HepG2 (cell line): ENCODE results near the gene C18orf54. TPM values are rescaled to one million over a fixed set of nuclear protein-coding genes. Genes with fewer than 3 reads are reported as not detected.

ENCODE experiments used
- ATAC-seq: fragments of 200-7000 bp; cut with Tn5 transposase; 3 replicates; pipeline ENCODE4 v1.9.1; 2020; ENCODE audit warnings: mild to moderate bottlenecking, moderate library complexity
- BruUV-seq: library from RNA; stranded (reverse); fragments of 400-500 nt; replicated peaks from 2 replicates; lab custom pipeline; 2021; lab: Mats Ljungman, UMichigan
- CTCF ChIA-PET: fragments of 300-600 bp; formaldehyde crosslinking; extraction: SDS; loops from one replicate; lab custom pipeline; 2021; ENCODE audit warnings: low total read pairs, inconsistent platforms, low intra/inter-chr PET ratio; lab: Yijun Ruan, JAX
- POLR2A ChIA-PET: fragments of 350-600 bp; sonication (Branson Sonifier 250); formaldehyde crosslinking; loops from one replicate; lab custom pipeline; 2020; ENCODE audit warnings: antibody characterized with exemption, inconsistent platforms; lab: Yijun Ruan, JAX
- DNase-seq: peaks from one replicate; pipeline ENCODE4 v3.0.0-alpha.2; 2015; ENCODE audit warnings: low spot score
- FAIRE-seq: peaks from 3 replicates; lab custom pipeline; 2011; peaks lifted over from hg19 to GRCh38; lab: Jason Lieb, UNC
- H2AFZ ChIP-seq: one replicate; pipeline ENCODE4 v1.6.1; 2011; ENCODE audit warnings: low read length, inconsistent platforms
- H3K27ac ChIP-seq: fragments of 300-600 bp; 3 replicates; pipeline ENCODE4 v1.8.0; 2011; ENCODE audit warnings: mixed run types, mild to moderate bottlenecking, mixed read lengths, low read length, inconsistent platforms; ENCODE audit not compliant: insufficient read depth; ENCODE audit errors: extremely low read length
- H3K27me3 ChIP-seq, 2 experiments: fragments of 200-600 bp in 1 of 2; 2 replicates in 1 of 2; 3 replicates in 1 of 2; pipeline versions ENCODE4 v1.6.0 to v1.8.0; 2011; ENCODE audit warnings: low read length in 2 of 2, mild to moderate bottlenecking in 2 of 2, moderate library complexity in 2 of 2, inconsistent platforms in 1 of 2; ENCODE audit not compliant: insufficient read depth in 2 of 2, control insufficient read depth in 1 of 2
- H3K36me3 ChIP-seq, 2 experiments: fragments of 200-600 bp in 1 of 2; replicated peaks in 1 of 2; 2 replicates in 1 of 2; 3 replicates in 1 of 2; pipeline versions ENCODE4 v1.5.1 to v1.8.0; 2011; ENCODE audit warnings: low read length in 2 of 2, inconsistent platforms in 1 of 2; ENCODE audit not compliant: insufficient read depth in 2 of 2, control insufficient read depth in 1 of 2
- H3K4me1 ChIP-seq: 2 replicates; pipeline ENCODE4 v1.5.1; 2012; ENCODE audit warnings: low read length, inconsistent platforms; ENCODE audit not compliant: insufficient read depth
- H3K4me2 ChIP-seq: 2 replicates; pipeline ENCODE4 v1.6.0; 2011; ENCODE audit warnings: low read depth, low read length, inconsistent platforms
- H3K4me3 ChIP-seq, 3 experiments: fragments of 200-600 bp in 1 of 3; sonication (generic), shearing (Covaris generic) in 1 of 3; replicated peaks in 1 of 3; 2 replicates each; pipeline ENCODE4 v1.5.1; 2011 to 2016; ENCODE audit warnings: low read length in 3 of 3, inconsistent platforms in 2 of 3, low read depth in 2 of 3, mild to moderate bottlenecking in 2 of 3, control low read depth in 1 of 3, mixed read lengths in 1 of 3; ENCODE audit not compliant: insufficient read depth in 1 of 3
- H3K79me2 ChIP-seq: one replicate; pipeline ENCODE4 v1.6.1; 2011; ENCODE audit warnings: low read length, inconsistent platforms; ENCODE audit not compliant: insufficient read depth
- H3K9ac ChIP-seq: 2 replicates; pipeline ENCODE4 v1.6.0; 2011; ENCODE audit warnings: mild to moderate bottlenecking, low read depth, low read length, inconsistent platforms; ENCODE audit not compliant: insufficient read depth
- H3K9me3 ChIP-seq: 2 replicates; pipeline ENCODE4 v1.5.1; 2012; ENCODE audit warnings: mild to moderate bottlenecking, low read length
- H4K20me1 ChIP-seq: 2 replicates; pipeline ENCODE4 v1.6.0; 2011; ENCODE audit warnings: inconsistent platforms, mild to moderate bottlenecking, low read length, moderate library complexity; ENCODE audit not compliant: insufficient read depth
- AHDC1 ChIP-seq: sonication (generic); formaldehyde crosslinking; IDR thresholded peaks from 2 replicates; pipeline ENCODE4 v1.5.1; 2020; ENCODE audit warnings: mild to moderate bottlenecking, missing genetic modification reagents, borderline replicate concordance
- DDIT3 ChIP-seq: sonication (generic); formaldehyde crosslinking; IDR thresholded peaks from 2 replicates; pipeline ENCODE4 v1.4.0; 2020; ENCODE audit warnings: mild to moderate bottlenecking, missing genetic modification reagents
- DPF2 ChIP-seq: sonication (generic); formaldehyde crosslinking; IDR thresholded peaks from 2 replicates; pipeline ENCODE4 v1.4.0; 2020; ENCODE audit warnings: mild to moderate bottlenecking, low read depth, missing genetic modification reagents, borderline replicate concordance
- HNF1B ChIP-seq: sonication (generic); formaldehyde crosslinking; IDR thresholded peaks from 2 replicates; pipeline ENCODE4 v1.5.1; 2020; ENCODE audit warnings: mild to moderate bottlenecking, moderate library complexity, missing genetic modification reagents
- SAFB2 ChIP-seq: sonication (generic); formaldehyde crosslinking; IDR thresholded peaks from 2 replicates; pipeline ENCODE4 v1.5.1; 2020; ENCODE audit warnings: missing genetic modification reagents, low read depth, mild to moderate bottlenecking, borderline replicate concordance
- ZBTB2 ChIP-seq: sonication (generic); formaldehyde crosslinking; IDR thresholded peaks from 2 replicates; pipeline ENCODE4 v1.8.0; 2022; ENCODE audit warnings: low read depth, missing genetic modification reagents
- ZNF484 ChIP-seq: sonication (generic); formaldehyde crosslinking; IDR thresholded peaks from 2 replicates; pipeline ENCODE4 v1.5.1; 2020; ENCODE audit warnings: mild to moderate bottlenecking, low read depth, missing genetic modification reagents, borderline replicate concordance
- ZNF747 ChIP-seq: sonication (generic); formaldehyde crosslinking; IDR thresholded peaks from 2 replicates; pipeline ENCODE4 v1.8.1; 2023; ENCODE audit warnings: missing genetic modification reagents, mild to moderate bottlenecking, borderline replicate concordance
- WGBS: methylation state at CpG from one replicate; pipeline ENCODE4 v1.1.6; 2017; ENCODE audit warnings: low lambda C conversion rate; 5-methylcytosine and 5-hydroxymethylcytosine counted together
- in situ Hi-C: cut with HindIII; loops from 2 replicates; pipeline ENCODE4 v1.10.0; 2017; ENCODE audit warnings: low pct_unique_long_range_greater_than_20kb; ENCODE audit not compliant: extremely low pct_ligation_motif_present
- intact Hi-C: fragments of 100-400 bp; cut with micrococcal nuclease; formaldehyde crosslinking; loops from one replicate; pipeline ENCODE4 v1.10.0; 2022; ENCODE audit not compliant: unreplicated experiment
- polyA plus RNA-seq, 8 experiments: library from polyadenylated mRNA; depleted of rRNA in 3 of 8; stranded (reverse) in 7 of 8; unstranded in 1 of 8; fragments of >200 nt; fragmentation: Illumina TruSeq in 4 of 8; extraction: Trizol in 4 of 8; gene quantifications; 2 replicates each; pipeline versions ENCODE4 v1.2.1 to v1.2.3, GENCODE V29; 2011 to 2016; ENCODE audit warnings: low read depth in 4 of 8, missing spikeins in 1 of 8, mixed read lengths in 1 of 8; ENCODE audit not compliant: insufficient read depth in 1 of 8
- total RNA-seq, 5 experiments: library from RNA; depleted of rRNA; stranded (reverse); fragments of >200 nt; fragmentation: Illumina TruSeq; extraction: Trizol; gene quantifications; 2 replicates each; pipeline ENCODE4 v1.2.3, GENCODE V29; 2016; ENCODE audit warnings: low read depth in 1 of 5

C18orf54 gene
- total and polyA plus RNA-seq, 2 of the 13 experiments (the other 11 are each of a cell fraction or from before 2014, with no cell fraction given) = 1.8 to 2.5 TPM

- ChIA-PET POLR2A (no interaction called here), CTCF (no interaction called here)
- DNase-seq (no peak), ATAC-seq (no peak), FAIRE-seq (no peak)
- 5% methylated on average over 2 of the region's 2 CpGs for WGBS
- no peak overlapping the region for H3K4me2 ChIP-seq
- no peak overlapping the region for H2AFZ ChIP-seq
- no peaks in the 10 kb centered on the region for H4K20me1 ChIP-seq
- in situ Hi-C loops (no loop called here), intact Hi-C loops (no loop called here)
- TF ChIP-seq SAFB2 (CRISPR knock-in tag) = no peak
- no peak for TF ChIP-seq DPF2 (CRISPR knock-in tag)
- TF ChIP-seq ZNF747 = no peak
- no peak for TF ChIP-seq ZBTB2 (CRISPR knock-in tag)
- TF ChIP-seq ZNF484 (CRISPR knock-in tag) = no peak
- no peak for TF ChIP-seq DDIT3 (CRISPR knock-in tag)
- TF ChIP-seq AHDC1 (CRISPR knock-in tag) = no peak
- no peak for TF ChIP-seq HNF1B (CRISPR knock-in tag)
- H3K4me3 ChIP-seq = no peak overlapping the region
- no peaks in the 10 kb centered on the region for H3K9me3 ChIP-seq
- H3K4me1 ChIP-seq = no peaks in the 10 kb centered on the region
- H3K27ac ChIP-seq = no peak overlapping the region
- BruUV-seq = no TSS peak
- H3K79me2 ChIP-seq = no peaks in the 10 kb centered on the region
- H3K36me3 ChIP-seq = no peaks in the 10 kb centered on the region
- no peak overlapping the region for H3K9ac ChIP-seq
- no peaks in the 10 kb centered on the region for H3K27me3 ChIP-seq
Observed at GRCh38 chr18:54423831-54424230, 66.1 kb downstream of the C18orf54 start.
